ENCODE results near the gene TMCO1.

GRCh38 chr1:165753934-165754333 lies 14.7 kb downstream of the TMCO1 start:
- TF ChIP-seq CTCF (conservative IDR thresholded peaks at IDR 0.05), result no peak
- no peak for TF ChIP-seq ZFX (IDR thresholded peaks at IDR 0.05)

Data from C4-2B (cell line).